GM12878 (cell line): ENCODE measurements around the gene CAMKK2. TPM values are rescaled to one million over a fixed set of nuclear protein-coding genes. Genes with fewer than 3 reads are reported as not detected.

Experiments
- ATAC-seq: fragments of 200-7000 bp; cut with Tn5 transposase; 3 replicates; pipeline ENCODE4 v1.9.1; 2020; ENCODE audit warnings: mild to moderate bottlenecking, moderate library complexity
- BruUV-seq: library from RNA; stranded (reverse); fragments of 400-500 nt; replicated peaks from 2 replicates; lab custom pipeline; 2021; lab: Mats Ljungman, UMichigan
- CTCF ChIA-PET: fragments of 300-600 bp; sonication (Branson Sonifier 250); formaldehyde crosslinking; extraction: SDS; loops from one replicate; lab custom pipeline; 2021; ENCODE audit warnings: inconsistent platforms; lab: Yijun Ruan, JAX
- POLR2A ChIA-PET: fragments of 350-600 bp; formaldehyde crosslinking; extraction: SDS; loops from one replicate; lab custom pipeline; 2021; ENCODE audit warnings: inconsistent platforms; lab: Charles Lee
- RAD21 ChIA-PET: fragments of 300-600 bp; sonication (Branson Sonifier 250); formaldehyde crosslinking; loops from one replicate; lab custom pipeline; 2023; ENCODE audit warnings: antibody characterized with exemption; ENCODE audit not compliant: unreplicated experiment; lab: Charles Lee
- SMC1A ChIA-PET: fragments of 300-600 bp; sonication (Branson Sonifier 250); formaldehyde crosslinking; loops from one replicate; lab custom pipeline; 2023; ENCODE audit not compliant: unreplicated experiment, uncharacterized antibody; lab: Charles Lee
- DNase-seq: peaks from one replicate; pipeline ENCODE4 v3.0.0-alpha.2; 2011; ENCODE audit warnings: low read depth, low spot score
- FAIRE-seq: peaks from 3 replicates; lab custom pipeline; 2011; peaks lifted over from hg19 to GRCh38; lab: Jason Lieb, UNC
- H2AFZ ChIP-seq: 2 replicates; pipeline ENCODE4 v1.6.0; 2011; ENCODE audit warnings: low read depth, low read length, control low read depth; ENCODE audit not compliant: control insufficient read depth
- H3K27ac ChIP-seq: 2 replicates; pipeline ENCODE4 v1.5.1; 2011; ENCODE audit warnings: control low read depth; ENCODE audit not compliant: control insufficient read depth, insufficient read depth
- H3K27me3 ChIP-seq, 2 experiments: replicated peaks in 1 of 2; 2 replicates each; pipeline versions ENCODE4 v1.6.0 to v1.6.1; 2011; ENCODE audit warnings: low read length in 1 of 2; ENCODE audit not compliant: control insufficient read depth in 2 of 2, insufficient read depth in 2 of 2
- H3K36me3 ChIP-seq, 2 experiments: 2 replicates each; pipeline ENCODE4 v1.5.1; 2011; ENCODE audit warnings: low read length in 1 of 2; ENCODE audit not compliant: control insufficient read depth in 2 of 2, insufficient read depth in 2 of 2
- H3K4me1 ChIP-seq: 2 replicates; pipeline ENCODE4 v1.6.1; 2011; ENCODE audit warnings: mild to moderate bottlenecking, low read length, moderate library complexity, mixed read lengths; ENCODE audit not compliant: control insufficient read depth, insufficient read depth
- H3K4me2 ChIP-seq: 2 replicates; pipeline ENCODE4 v1.6.0; 2011; ENCODE audit warnings: control low read depth; ENCODE audit not compliant: control insufficient read depth, insufficient read depth
- H3K4me3 ChIP-seq: fragments of 200-600 bp; sonication (generic); 2 replicates; pipeline ENCODE4 v1.5.1; 2016
- H3K79me2 ChIP-seq: 2 replicates; pipeline ENCODE4 v1.6.0; 2011; ENCODE audit warnings: low read length; ENCODE audit not compliant: control insufficient read depth, insufficient read depth
- H3K9ac ChIP-seq: 2 replicates; pipeline ENCODE4 v1.8.0; 2011; ENCODE audit warnings: low read length, control low read depth, mixed read lengths; ENCODE audit not compliant: control insufficient read depth, insufficient read depth
- H3K9me3 ChIP-seq: replicated peaks from 3 replicates; pipeline ENCODE4 v1.5.1; 2011; ENCODE audit warnings: mild to moderate bottlenecking, low read length; ENCODE audit not compliant: control insufficient read depth, insufficient read depth
- H4K20me1 ChIP-seq: 2 replicates; pipeline ENCODE4 v1.6.0; 2011; ENCODE audit not compliant: control insufficient read depth, insufficient read depth
- BHLHE40 ChIP-seq, 2 experiments: fragments of 450-650 bp in 1 of 2; IDR thresholded peaks; 2 replicates each; pipeline ENCODE4 v1.6.1; 2011 to 2017; ENCODE audit warnings: low read depth in 2 of 2, borderline replicate concordance in 1 of 2, improper control_type of control experiment in 1 of 2, low read length in 1 of 2, mild to moderate bottlenecking in 1 of 2
- CEBPB ChIP-seq, 2 experiments: fragments of 150-350 bp in 1 of 2; IDR thresholded peaks; 2 replicates each; pipeline ENCODE4 v1.6.1; 2012 to 2014; ENCODE audit warnings: low read depth in 2 of 2, low read length in 2 of 2, borderline replicate concordance in 1 of 2, inconsistent platforms in 1 of 2
- NRF1 ChIP-seq: conservative IDR thresholded peaks from 2 replicates; pipeline ENCODE4 v1.6.1; 2011; ENCODE audit warnings: mild to moderate bottlenecking, low read depth, low read length, improper control_type of control experiment
- PAX5 ChIP-seq: IDR thresholded peaks from 2 replicates; pipeline ENCODE4 v1.6.1; 2011; ENCODE audit warnings: low read depth, low read length, borderline replicate concordance
- SMAD5 ChIP-seq: IDR thresholded peaks from 2 replicates; pipeline ENCODE4 v1.6.1; 2016; ENCODE audit warnings: antibody characterized with exemption, low read depth
- SMC3 ChIP-seq: IDR thresholded peaks from 2 replicates; pipeline ENCODE4 v1.6.1; 2011; ENCODE audit warnings: low read length, improper control_type of control experiment, borderline replicate concordance
- SP1 ChIP-seq: IDR thresholded peaks from one replicate; pipeline ENCODE4 v1.6.1; 2011; ENCODE audit warnings: low read depth, low read length
- TCF12 ChIP-seq: IDR thresholded peaks from 2 replicates; pipeline ENCODE4 v1.6.1; 2011; ENCODE audit warnings: low read depth, mild to moderate bottlenecking, low read length
- ZNF24 ChIP-seq: fragments of 450-650 bp; IDR thresholded peaks from 2 replicates; pipeline ENCODE4 v1.6.1; 2017; ENCODE audit warnings: antibody characterized with exemption, mild to moderate bottlenecking
- WGBS: methylation state at CpG from one replicate; pipeline ENCODE4 v1.1.6; 2016; ENCODE audit warnings: low lambda C conversion rate; ENCODE audit not compliant: insufficient replicate concordance, insufficient coverage; ENCODE audit errors: missing lambda C conversion rate; 5-methylcytosine and 5-hydroxymethylcytosine counted together
- in situ Hi-C: fragments of 300-500 bp; cut with MboI; formaldehyde crosslinking; loops from 9 replicates; pipeline ENCODE4 v1.14.3; 2018; ENCODE audit warnings: mixed read lengths
- intact Hi-C: fragments of 100-400 bp; cut with micrococcal nuclease; formaldehyde crosslinking; loops from one replicate; pipeline ENCODE4 v1.14.2; 2022; ENCODE audit not compliant: unreplicated experiment
- polyA plus RNA-seq, 11 experiments: library from polyadenylated mRNA; depleted of rRNA in 4 of 11; unstranded in 6 of 11; stranded (reverse) in 5 of 11; fragments of >200 nt; fragmentation: Nextera tagmentation in 4 of 11; fragmentation: Illumina TruSeq in 1 of 11; extraction: Ambion mirVana in 4 of 11; extraction: Trizol in 1 of 11; gene quantifications; 1 replicate in 1 of 11; 2 replicates in 10 of 11; pipeline versions ENCODE4 v1.2.1 to v1.2.3, GENCODE V29; 2011 to 2016; ENCODE audit warnings: inconsistent platforms in 2 of 11, missing spikeins in 2 of 11, low read depth in 1 of 11
- total RNA-seq, 4 experiments: library from RNA; depleted of rRNA in 3 of 4; stranded (reverse); fragments of >200 nt in 3 of 4; fragmentation: Illumina TruSeq in 1 of 4; extraction: Trizol in 1 of 4; gene quantifications; 2 replicates each; pipeline versions ENCODE4 v1.2.1 to v1.2.3, GENCODE V29; 2013 to 2021
- TF ChIP-seq, protein P1 (sequence below): IDR thresholded peaks from 2 replicates; pipeline ENCODE4 v1.6.1; 2011; ENCODE audit warnings: mild to moderate bottlenecking, low read depth, low read length, moderate library complexity; ENCODE audit not compliant: insufficient replicate concordance
- TF ChIP-seq, protein P2 (sequence below): fragments of 450-650 bp; formaldehyde crosslinking; IDR thresholded peaks from 2 replicates; pipeline ENCODE4 v1.5.0; 2022; ENCODE audit warnings: mild to moderate bottlenecking, missing genetic modification characterization
- TF ChIP-seq, protein P3 (sequence below): fragments of 450-650 bp; IDR thresholded peaks from 2 replicates; pipeline ENCODE4 v1.6.1; 2017; ENCODE audit warnings: mild to moderate bottlenecking, moderate library complexity
- TF ChIP-seq, protein P4 (sequence below): fragments of 150-350 bp; IDR thresholded peaks from 2 replicates; pipeline ENCODE4 v1.6.1; 2014; ENCODE audit warnings: mild to moderate bottlenecking, low read depth, low read length

The CAMKK2 gene
- total and polyA plus RNA-seq, 10 of the 15 experiments (the other 5 are each of a cell fraction or from before 2014, with no cell fraction given): 5.2 to 40.6 (median 26.6) TPM

DNA sequence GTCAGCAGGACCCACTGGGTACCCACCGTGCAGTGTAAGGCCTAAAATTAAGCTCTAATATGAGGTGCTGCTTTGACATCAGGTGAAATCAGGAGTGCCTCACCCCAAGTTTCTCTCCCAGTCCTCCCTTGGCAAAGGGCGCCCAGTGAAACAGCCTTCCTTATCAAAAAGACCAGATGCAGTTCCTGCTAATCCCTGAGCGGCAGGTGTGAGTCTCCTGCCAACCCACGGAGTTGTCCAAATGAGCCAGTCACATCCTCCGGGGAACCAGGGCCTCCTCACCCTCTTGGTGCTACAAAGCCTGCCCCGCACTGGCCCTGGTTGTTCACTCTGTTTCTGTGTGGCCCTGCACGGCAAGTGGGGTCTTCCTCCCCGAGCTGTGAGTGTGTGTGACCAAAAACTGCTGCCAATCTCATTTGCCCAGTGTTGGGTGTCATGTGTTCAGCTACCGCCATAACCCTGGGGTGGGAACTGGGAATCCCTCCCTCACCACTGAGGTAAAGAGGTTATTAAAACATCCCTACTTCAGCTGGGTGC lies 106.8 kb downstream of the CAMKK2 start:
- ChIA-PET CTCF (interaction anchor here (0.6 kb wide), 1 partner anchor 443 kb away, joined by 4 read pairs; no protein-coding TSS in a partner anchor), POLR2A (interaction anchor here (0.6 to 1.4 kb wide), 3 partner anchors 97 to 295 kb away, joined by 3 to 4 read pairs (median 4); no protein-coding TSS in a partner anchor), SMC1A (interaction anchor here (1.1 kb wide), 1 partner anchor 14 kb away, joined by 6 read pairs; no protein-coding TSS in a partner anchor), RAD21 (interaction anchor here (1.2 kb wide), 2 partner anchors 8 to 10 kb away, joined by 3 read pairs; no protein-coding TSS in a partner anchor)
- FAIRE-seq (no peak), DNase-seq (no peak), ATAC-seq (no peak)
- no peak overlapping the region for H3K4me3 ChIP-seq
- no TSS peak for BruUV-seq
- H3K4me2 ChIP-seq: no peak overlapping the region
- no peak overlapping the region for H3K27ac ChIP-seq
- H3K4me1 ChIP-seq: peaks cover 9% of the 10 kb centered on the region
- H2AFZ ChIP-seq: no peak overlapping the region
- 68% methylated on average over 9 of the region's 9 CpGs for WGBS
- no peaks in the 10 kb centered on the region; the same call in 1 of the 3 replicates for H3K9me3 ChIP-seq
- H3K9ac ChIP-seq: no peak overlapping the region
- H3K79me2 ChIP-seq: no peaks in the 10 kb centered on the region
- no peaks in the 10 kb centered on the region for H3K36me3 ChIP-seq
- intact Hi-C loops: no loop called here
- in situ Hi-C loops: no loop called here
- H4K20me1 ChIP-seq: no peaks in the 10 kb centered on the region
- H3K27me3 ChIP-seq: no peaks in the 10 kb centered on the region
- TF ChIP-seq CEBPB (IDR thresholded peaks at IDR 0.05; ENCODE audit: borderline replicate concordance in 1 of 2, low read depth in 2 of 2, low read length in 2 of 2) (no peak), SP1 (no peak), ZNF24 (no peak), PAX5 (no peak), BHLHE40 (IDR thresholded peaks at IDR 0.05; ENCODE audit: borderline replicate concordance in 1 of 2, low read depth in 2 of 2, low read length in 1 of 2) (no peak), NRF1 (no peak), SMAD5 (no peak), SMC3 (no peak), TCF12 (no peak)
- TF ChIP-seq, protein P1, sequence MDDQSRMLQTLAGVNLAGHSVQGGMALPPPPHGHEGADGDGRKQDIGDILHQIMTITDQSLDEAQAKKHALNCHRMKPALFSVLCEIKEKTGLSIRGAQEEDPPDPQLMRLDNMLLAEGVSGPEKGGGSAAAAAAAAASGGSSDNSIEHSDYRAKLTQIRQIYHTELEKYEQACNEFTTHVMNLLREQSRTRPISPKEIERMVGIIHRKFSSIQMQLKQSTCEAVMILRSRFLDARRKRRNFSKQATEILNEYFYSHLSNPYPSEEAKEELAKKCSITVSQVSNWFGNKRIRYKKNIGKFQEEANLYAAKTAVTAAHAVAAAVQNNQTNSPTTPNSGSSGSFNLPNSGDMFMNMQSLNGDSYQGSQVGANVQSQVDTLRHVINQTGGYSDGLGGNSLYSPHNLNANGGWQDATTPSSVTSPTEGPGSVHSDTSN: no peak
- TF ChIP-seq, protein P2, sequence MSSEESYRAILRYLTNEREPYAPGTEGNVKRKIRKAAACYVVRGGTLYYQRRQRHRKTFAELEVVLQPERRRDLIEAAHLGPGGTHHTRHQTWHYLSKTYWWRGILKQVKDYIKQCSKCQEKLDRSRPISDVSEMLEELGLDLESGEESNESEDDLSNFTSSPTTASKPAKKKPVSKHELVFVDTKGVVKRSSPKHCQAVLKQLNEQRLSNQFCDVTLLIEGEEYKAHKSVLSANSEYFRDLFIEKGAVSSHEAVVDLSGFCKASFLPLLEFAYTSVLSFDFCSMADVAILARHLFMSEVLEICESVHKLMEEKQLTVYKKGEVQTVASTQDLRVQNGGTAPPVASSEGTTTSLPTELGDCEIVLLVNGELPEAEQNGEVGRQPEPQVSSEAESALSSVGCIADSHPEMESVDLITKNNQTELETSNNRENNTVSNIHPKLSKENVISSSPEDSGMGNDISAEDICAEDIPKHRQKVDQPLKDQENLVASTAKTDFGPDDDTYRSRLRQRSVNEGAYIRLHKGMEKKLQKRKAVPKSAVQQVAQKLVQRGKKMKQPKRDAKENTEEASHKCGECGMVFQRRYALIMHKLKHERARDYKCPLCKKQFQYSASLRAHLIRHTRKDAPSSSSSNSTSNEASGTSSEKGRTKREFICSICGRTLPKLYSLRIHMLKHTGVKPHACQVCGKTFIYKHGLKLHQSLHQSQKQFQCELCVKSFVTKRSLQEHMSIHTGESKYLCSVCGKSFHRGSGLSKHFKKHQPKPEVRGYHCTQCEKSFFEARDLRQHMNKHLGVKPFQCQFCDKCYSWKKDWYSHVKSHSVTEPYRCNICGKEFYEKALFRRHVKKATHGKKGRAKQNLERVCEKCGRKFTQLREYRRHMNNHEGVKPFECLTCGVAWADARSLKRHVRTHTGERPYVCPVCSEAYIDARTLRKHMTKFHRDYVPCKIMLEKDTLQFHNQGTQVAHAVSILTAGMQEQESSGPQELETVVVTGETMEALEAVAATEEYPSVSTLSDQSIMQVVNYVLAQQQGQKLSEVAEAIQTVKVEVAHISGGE: no peak
- TF ChIP-seq, protein P3, sequence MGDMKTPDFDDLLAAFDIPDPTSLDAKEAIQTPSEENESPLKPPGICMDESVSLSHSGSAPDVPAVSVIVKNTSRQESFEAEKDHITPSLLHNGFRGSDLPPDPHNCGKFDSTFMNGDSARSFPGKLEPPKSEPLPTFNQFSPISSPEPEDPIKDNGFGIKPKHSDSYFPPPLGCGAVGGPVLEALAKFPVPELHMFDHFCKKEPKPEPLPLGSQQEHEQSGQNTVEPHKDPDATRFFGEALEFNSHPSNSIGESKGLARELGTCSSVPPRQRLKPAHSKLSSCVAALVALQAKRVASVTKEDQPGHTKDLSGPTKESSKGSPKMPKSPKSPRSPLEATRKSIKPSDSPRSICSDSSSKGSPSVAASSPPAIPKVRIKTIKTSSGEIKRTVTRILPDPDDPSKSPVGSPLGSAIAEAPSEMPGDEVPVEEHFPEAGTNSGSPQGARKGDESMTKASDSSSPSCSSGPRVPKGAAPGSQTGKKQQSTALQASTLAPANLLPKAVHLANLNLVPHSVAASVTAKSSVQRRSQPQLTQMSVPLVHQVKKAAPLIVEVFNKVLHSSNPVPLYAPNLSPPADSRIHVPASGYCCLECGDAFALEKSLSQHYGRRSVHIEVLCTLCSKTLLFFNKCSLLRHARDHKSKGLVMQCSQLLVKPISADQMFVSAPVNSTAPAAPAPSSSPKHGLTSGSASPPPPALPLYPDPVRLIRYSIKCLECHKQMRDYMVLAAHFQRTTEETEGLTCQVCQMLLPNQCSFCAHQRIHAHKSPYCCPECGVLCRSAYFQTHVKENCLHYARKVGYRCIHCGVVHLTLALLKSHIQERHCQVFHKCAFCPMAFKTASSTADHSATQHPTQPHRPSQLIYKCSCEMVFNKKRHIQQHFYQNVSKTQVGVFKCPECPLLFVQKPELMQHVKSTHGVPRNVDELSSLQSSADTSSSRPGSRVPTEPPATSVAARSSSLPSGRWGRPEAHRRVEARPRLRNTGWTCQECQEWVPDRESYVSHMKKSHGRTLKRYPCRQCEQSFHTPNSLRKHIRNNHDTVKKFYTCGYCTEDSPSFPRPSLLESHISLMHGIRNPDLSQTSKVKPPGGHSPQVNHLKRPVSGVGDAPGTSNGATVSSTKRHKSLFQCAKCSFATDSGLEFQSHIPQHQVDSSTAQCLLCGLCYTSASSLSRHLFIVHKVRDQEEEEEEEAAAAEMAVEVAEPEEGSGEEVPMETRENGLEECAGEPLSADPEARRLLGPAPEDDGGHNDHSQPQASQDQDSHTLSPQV: no peak
- TF ChIP-seq, protein P4, sequence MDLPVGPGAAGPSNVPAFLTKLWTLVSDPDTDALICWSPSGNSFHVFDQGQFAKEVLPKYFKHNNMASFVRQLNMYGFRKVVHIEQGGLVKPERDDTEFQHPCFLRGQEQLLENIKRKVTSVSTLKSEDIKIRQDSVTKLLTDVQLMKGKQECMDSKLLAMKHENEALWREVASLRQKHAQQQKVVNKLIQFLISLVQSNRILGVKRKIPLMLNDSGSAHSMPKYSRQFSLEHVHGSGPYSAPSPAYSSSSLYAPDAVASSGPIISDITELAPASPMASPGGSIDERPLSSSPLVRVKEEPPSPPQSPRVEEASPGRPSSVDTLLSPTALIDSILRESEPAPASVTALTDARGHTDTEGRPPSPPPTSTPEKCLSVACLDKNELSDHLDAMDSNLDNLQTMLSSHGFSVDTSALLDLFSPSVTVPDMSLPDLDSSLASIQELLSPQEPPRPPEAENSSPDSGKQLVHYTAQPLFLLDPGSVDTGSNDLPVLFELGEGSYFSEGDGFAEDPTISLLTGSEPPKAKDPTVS: no peak
